HG02884 (cell line): ENCODE data around the gene C9orf85.
"Not testable (repeated sequence)": the region's sequence is repeated elsewhere in the genome, so short reads cannot be mapped to it uniquely, and the experiment has no call there.

Source experiments
- ATAC-seq: cut with Tn5 transposase; IDR thresholded peaks from one replicate; pipeline ENCODE4 v1.9.1; 2021; ENCODE audit warnings: mild to moderate bottlenecking, moderate library complexity; ENCODE audit not compliant: unreplicated experiment

The C9orf85 gene

GRCh38 chr9:71911061-71911907 is at the start of gene C9orf85, which contains the start of gene ABHD17B:
C9orf85 (plus strand) TSS chr9:71911639; CDS start chr9:71911735, 96 bp downstream.
ABHD17B (minus strand) TSS chr9:71911193; CDS start chr9:71875080, 36,113 bp downstream.
- ATAC-seq = peak; percentile 88

GRCh38 chr9:71863631-71864030 is 47.8 kb upstream of the C9orf85 start:
- no peak for ATAC-seq

GRCh38 chr9:71875345-71875744 is 36.1 kb upstream of the C9orf85 start:
- ATAC-seq = no peak

- ATAC-seq = no peak
Observed at GRCh38 chr9:71876106-71876505, 35.3 kb upstream of the C9orf85 start.

GRCh38 chr9:71876829-71877228 is 34.6 kb upstream of the C9orf85 start:
- no peak for ATAC-seq

GRCh38 chr9:71878327-71879274 is 32.8 kb upstream of the C9orf85 start:
- ATAC-seq = no peak

GRCh38 chr9:71879644-71880174 is 31.7 kb upstream of the C9orf85 start:
- ATAC-seq = no peak

GRCh38 chr9:71884005-71884404 is 27.4 kb upstream of the C9orf85 start:
- no peak for ATAC-seq

GRCh38 chr9:71885467-71885866 is 26.0 kb upstream of the C9orf85 start:
- no peak for ATAC-seq

GRCh38 chr9:71886015-71886414 is 25.4 kb upstream of the C9orf85 start:
- ATAC-seq = no peak

GRCh38 chr9:71886541-71886940 is 24.9 kb upstream of the C9orf85 start:
- ATAC-seq = no peak

GRCh38 chr9:71887362-71887761 is 24.1 kb upstream of the C9orf85 start:
- ATAC-seq = no peak

- no peak for ATAC-seq
Observed at GRCh38 chr9:71890042-71890679, 21.3 kb upstream of the C9orf85 start.

- ATAC-seq = peak; percentile 43
Observed at GRCh38 chr9:71891557-71892189, 19.8 kb upstream of the C9orf85 start.

GRCh38 chr9:71895117-71895516 is 16.3 kb upstream of the C9orf85 start:
- ATAC-seq = peak; percentile 34

- ATAC-seq = no peak
Observed at GRCh38 chr9:71895955-71896354, 15.5 kb upstream of the C9orf85 start.

- ATAC-seq = no peak
Observed at GRCh38 chr9:71896761-71897160, 14.7 kb upstream of the C9orf85 start.

- peak; percentile 39 for ATAC-seq
Observed at GRCh38 chr9:71897577-71897976, 13.9 kb upstream of the C9orf85 start.

GRCh38 chr9:71898756-71899155 is 12.7 kb upstream of the C9orf85 start:
- not testable (repeated sequence) for ATAC-seq
